Keratinocyte (primary cell): Measurements from ENCODE around the gene STUB1. TPM values are rescaled to one million over a fixed set of nuclear protein-coding genes. Genes with fewer than 3 reads are reported as not detected.

Experiments
- DNase-seq: peaks from one replicate; pipeline ENCODE4 v3.0.0-alpha.2; 2011; ENCODE audit warnings: low read depth, missing footprints, low spot score
- FAIRE-seq: peaks from 2 replicates; lab custom pipeline; 2011; peaks lifted over from hg19 to GRCh38; lab: Jason Lieb, UNC
- H2AFZ ChIP-seq: 2 replicates; pipeline ENCODE4 v1.6.0; 2012; ENCODE audit warnings: low read length, control low read depth, inconsistent platforms; ENCODE audit not compliant: control insufficient read depth
- H3K27ac ChIP-seq: 2 replicates; pipeline ENCODE4 v1.5.1; 2011; ENCODE audit warnings: low read length; ENCODE audit not compliant: control insufficient read depth, insufficient read depth
- H3K27me3 ChIP-seq: 3 replicates; pipeline ENCODE4 v1.6.0; 2011; ENCODE audit warnings: low read length; ENCODE audit not compliant: control insufficient read depth, insufficient read depth; ENCODE audit errors: extremely low read depth
- H3K36me3 ChIP-seq, 2 experiments: 2 replicates in 1 of 2; 3 replicates in 1 of 2; pipeline ENCODE4 v1.5.1; 2011; ENCODE audit warnings: low read length in 2 of 2, mild to moderate bottlenecking in 1 of 2; ENCODE audit not compliant: control insufficient read depth in 2 of 2, insufficient read depth in 2 of 2; ENCODE audit errors: extremely low read depth in 1 of 2
- H3K4me1 ChIP-seq: 3 replicates; pipeline ENCODE4 v1.5.1; 2011; ENCODE audit warnings: low read length; ENCODE audit not compliant: control insufficient read depth, insufficient read depth; ENCODE audit errors: extremely low read depth
- H3K4me2 ChIP-seq: 3 replicates; pipeline ENCODE4 v1.6.0; 2011; ENCODE audit warnings: low read depth, low read length; ENCODE audit not compliant: control insufficient read depth, insufficient read depth; ENCODE audit errors: extremely low read depth
- H3K4me3 ChIP-seq, 3 experiments: fragments of 200-600 bp in 1 of 3; sonication (generic) in 1 of 3; 2 replicates in 2 of 3; 3 replicates in 1 of 3; pipeline ENCODE4 v1.5.1; 2011 to 2016; ENCODE audit warnings: low read length in 3 of 3, mild to moderate bottlenecking in 3 of 3, control low read depth in 2 of 3, inconsistent platforms in 1 of 3, low read depth in 1 of 3, mixed read lengths in 1 of 3, mixed run types in 1 of 3, moderate library complexity in 1 of 3; ENCODE audit not compliant: control insufficient read depth in 2 of 3, insufficient read depth in 2 of 3; ENCODE audit errors: extremely low read depth in 1 of 3
- H3K79me2 ChIP-seq: 2 replicates; pipeline ENCODE4 v1.6.0; 2012; ENCODE audit warnings: low read length; ENCODE audit not compliant: control insufficient read depth, insufficient read depth
- H3K9ac ChIP-seq: 3 replicates; pipeline ENCODE4 v1.6.0; 2011; ENCODE audit warnings: low read length; ENCODE audit not compliant: control insufficient read depth, insufficient read depth; ENCODE audit errors: extremely low read depth
- H3K9me1 ChIP-seq: 3 replicates; pipeline ENCODE4 v1.6.0; 2011; ENCODE audit warnings: low read length; ENCODE audit not compliant: control insufficient read depth, insufficient read depth; ENCODE audit errors: extremely low read depth
- H3K9me3 ChIP-seq: 2 replicates; pipeline ENCODE4 v1.5.1; 2012; ENCODE audit warnings: low read depth, low read length; ENCODE audit not compliant: control insufficient read depth
- H4K20me1 ChIP-seq: 3 replicates; pipeline ENCODE4 v1.6.0; 2011; ENCODE audit warnings: low read length; ENCODE audit not compliant: control insufficient read depth, insufficient read depth; ENCODE audit errors: extremely low read depth
- EZH2 ChIP-seq: IDR thresholded peaks from one replicate; pipeline ENCODE4 v1.6.1; 2012; ENCODE audit warnings: inconsistent platforms, mild to moderate bottlenecking, low read length, moderate library complexity
- dilution Hi-C: fragments of 300-500 bp; cut with MboI; formaldehyde crosslinking; loops from one replicate; pipeline ENCODE4 v1.7.0; 2020; ENCODE audit warnings: low sequenced_read_pairs; ENCODE audit not compliant: extremely low pct_ligation_motif_present
- polyA plus RNA-seq, 5 experiments: library from polyadenylated mRNA; depleted of rRNA in 3 of 5; stranded (reverse) in 3 of 5; stranded (forward) in 1 of 5; unstranded in 1 of 5; fragments of >200 nt; gene quantifications; 1 replicate in 1 of 5; 2 replicates in 3 of 5; 3 replicates in 1 of 5; pipeline versions ENCODE4 v1.2.1 to v1.2.3, GENCODE V29; 2011 to 2012; ENCODE audit warnings: missing spikeins in 2 of 5, low read depth in 1 of 5, low replicate concordance in 1 of 5
- TF ChIP-seq, protein P1 (sequence below), 3 experiments: IDR thresholded peaks in 1 of 3; conservative IDR thresholded peaks in 1 of 3; optimal IDR thresholded peaks in 1 of 3; 2 replicates in 2 of 3; 3 replicates in 1 of 3; pipeline versions ENCODE3 to v1.5.1; 2011; ENCODE audit warnings: low read length in 3 of 3, mild to moderate bottlenecking in 3 of 3, moderate library complexity in 2 of 3, control low read depth in 1 of 3, inconsistent platforms in 1 of 3; ENCODE audit not compliant: insufficient read depth in 2 of 3; ENCODE audit errors: extremely low read depth in 1 of 3

STUB1 gene
- polyA plus RNA-seq, 1 donor (not counting 4 experiments of a cell fraction or from before 2014, with no cell fraction given): 124 TPM

DNA sequence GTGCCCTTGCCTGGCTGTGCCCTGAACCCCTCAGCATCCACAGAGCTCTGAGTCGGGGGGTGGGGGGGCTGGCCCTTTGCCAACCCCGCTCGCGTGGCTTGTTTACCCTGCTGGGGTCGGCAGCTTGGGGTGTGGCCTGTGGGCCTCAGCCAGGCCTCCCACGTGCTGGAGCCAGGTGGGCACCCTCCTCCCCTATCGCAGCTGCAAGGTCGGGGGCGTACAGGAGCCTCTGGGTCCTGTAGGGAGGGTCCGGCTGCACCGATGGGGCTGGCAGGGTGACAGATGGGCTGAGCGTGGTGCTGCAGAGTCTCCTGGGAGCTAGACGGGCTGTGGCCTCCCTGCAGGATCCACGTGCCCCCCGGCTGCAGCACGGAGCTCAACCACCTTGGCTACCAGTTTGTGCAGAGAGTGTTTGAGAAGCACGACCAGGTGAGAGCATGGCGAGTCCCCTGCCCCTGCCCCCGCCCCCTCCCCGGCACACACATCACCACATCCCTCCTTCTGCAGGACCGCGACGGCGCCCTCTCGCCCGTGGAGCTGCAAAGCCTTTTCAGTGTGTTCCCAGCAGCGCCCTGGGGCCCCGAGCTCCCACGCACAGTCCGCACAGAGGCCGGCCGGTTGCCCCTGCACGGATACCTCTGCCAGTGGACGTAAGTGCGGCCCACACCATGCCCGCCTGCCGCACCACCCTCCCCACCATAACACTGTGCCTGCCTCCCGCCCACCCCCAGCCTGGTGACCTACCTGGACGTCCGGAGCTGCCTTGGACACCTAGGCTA, 8.7 kb upstream of the STUB1 start:
- Histone ChIP-seq H3K4me2 (no peak overlapping the region), H3K9me1 (no peaks in the 10 kb centered on the region), H3K4me3 (no peak overlapping the region), H3K79me2 (peaks cover 28% of the 10 kb centered on the region), H3K27me3 (no peaks in the 10 kb centered on the region), H3K27ac (no peak overlapping the region), H3K9ac (no peak overlapping the region), H4K20me1 (no peaks in the 10 kb centered on the region), H3K36me3 (peaks cover 18 to 33% of the 10 kb centered on the region in 2 experiments), H3K9me3 (no peaks in the 10 kb centered on the region), H3K4me1 (peaks cover 20% of the 10 kb centered on the region), H2AFZ (no peak overlapping the region)
- dilution Hi-C loops: no loop called here
- FAIRE-seq (no peak), DNase-seq (no peak)
- TF ChIP-seq, protein P1, sequence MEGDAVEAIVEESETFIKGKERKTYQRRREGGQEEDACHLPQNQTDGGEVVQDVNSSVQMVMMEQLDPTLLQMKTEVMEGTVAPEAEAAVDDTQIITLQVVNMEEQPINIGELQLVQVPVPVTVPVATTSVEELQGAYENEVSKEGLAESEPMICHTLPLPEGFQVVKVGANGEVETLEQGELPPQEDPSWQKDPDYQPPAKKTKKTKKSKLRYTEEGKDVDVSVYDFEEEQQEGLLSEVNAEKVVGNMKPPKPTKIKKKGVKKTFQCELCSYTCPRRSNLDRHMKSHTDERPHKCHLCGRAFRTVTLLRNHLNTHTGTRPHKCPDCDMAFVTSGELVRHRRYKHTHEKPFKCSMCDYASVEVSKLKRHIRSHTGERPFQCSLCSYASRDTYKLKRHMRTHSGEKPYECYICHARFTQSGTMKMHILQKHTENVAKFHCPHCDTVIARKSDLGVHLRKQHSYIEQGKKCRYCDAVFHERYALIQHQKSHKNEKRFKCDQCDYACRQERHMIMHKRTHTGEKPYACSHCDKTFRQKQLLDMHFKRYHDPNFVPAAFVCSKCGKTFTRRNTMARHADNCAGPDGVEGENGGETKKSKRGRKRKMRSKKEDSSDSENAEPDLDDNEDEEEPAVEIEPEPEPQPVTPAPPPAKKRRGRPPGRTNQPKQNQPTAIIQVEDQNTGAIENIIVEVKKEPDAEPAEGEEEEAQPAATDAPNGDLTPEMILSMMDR (optimal IDR thresholded peaks at IDR 0.05 in 1 of 3, IDR thresholded peaks at IDR 0.05 in 1 of 3, conservative IDR thresholded peaks at IDR 0.05 in 1 of 3; ENCODE audit: extremely low read depth in 1 of 3, insufficient read depth in 2 of 3, low read length in 3 of 3): no peak
- no peak for TF ChIP-seq EZH2

DNA sequence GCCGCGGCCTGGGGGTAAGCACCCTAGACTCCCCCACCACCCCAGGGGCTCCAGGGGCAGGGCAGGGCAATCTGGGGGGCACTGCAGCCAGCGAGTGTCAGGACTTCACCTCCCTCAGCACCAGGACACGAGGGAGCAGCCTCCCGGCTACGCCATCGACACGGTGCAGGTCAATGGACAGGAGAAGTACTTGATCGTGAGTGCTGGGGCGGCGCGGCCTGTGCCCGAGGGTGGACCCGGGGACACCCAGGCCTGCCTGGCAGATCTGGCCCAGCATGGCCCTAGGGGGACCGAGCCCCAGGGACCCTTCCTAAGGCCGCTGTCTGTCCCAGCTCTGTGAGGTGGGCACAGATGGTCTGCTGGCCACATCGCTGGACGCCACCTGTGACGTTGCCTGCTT, 7.8 kb upstream of the STUB1 start:
- H3K9me3 ChIP-seq: no peaks in the 10 kb centered on the region
- TF ChIP-seq, protein P1 (optimal IDR thresholded peaks at IDR 0.05 in 1 of 3, IDR thresholded peaks at IDR 0.05 in 1 of 3, conservative IDR thresholded peaks at IDR 0.05 in 1 of 3; ENCODE audit: extremely low read depth in 1 of 3, insufficient read depth in 2 of 3, low read length in 3 of 3): no peak
- TF ChIP-seq EZH2: no peak
- no peak overlapping the region for H3K27ac ChIP-seq
- H3K4me1 ChIP-seq: peaks cover 26% of the 10 kb centered on the region
- H3K79me2 ChIP-seq: peaks cover 28% of the 10 kb centered on the region
- H2AFZ ChIP-seq: no peak overlapping the region
- DNase-seq (no peak), FAIRE-seq (no peak)
- peaks cover 18 to 33% of the 10 kb centered on the region in 2 experiments for H3K36me3 ChIP-seq
- no peak overlapping the region for H3K4me3 ChIP-seq
- H4K20me1 ChIP-seq: no peaks in the 10 kb centered on the region
- no peak overlapping the region for H3K9ac ChIP-seq
- H3K4me2 ChIP-seq: no peak overlapping the region
- no peaks in the 10 kb centered on the region for H3K9me1 ChIP-seq
- H3K27me3 ChIP-seq: no peaks in the 10 kb centered on the region
- dilution Hi-C loops: no loop called here
